ENCODE results near the gene GREB1L.

GRCh38 chr18:21293479-21293878, 51.4 kb downstream of the GREB1L start:
- TF ChIP-seq, protein P1, sequence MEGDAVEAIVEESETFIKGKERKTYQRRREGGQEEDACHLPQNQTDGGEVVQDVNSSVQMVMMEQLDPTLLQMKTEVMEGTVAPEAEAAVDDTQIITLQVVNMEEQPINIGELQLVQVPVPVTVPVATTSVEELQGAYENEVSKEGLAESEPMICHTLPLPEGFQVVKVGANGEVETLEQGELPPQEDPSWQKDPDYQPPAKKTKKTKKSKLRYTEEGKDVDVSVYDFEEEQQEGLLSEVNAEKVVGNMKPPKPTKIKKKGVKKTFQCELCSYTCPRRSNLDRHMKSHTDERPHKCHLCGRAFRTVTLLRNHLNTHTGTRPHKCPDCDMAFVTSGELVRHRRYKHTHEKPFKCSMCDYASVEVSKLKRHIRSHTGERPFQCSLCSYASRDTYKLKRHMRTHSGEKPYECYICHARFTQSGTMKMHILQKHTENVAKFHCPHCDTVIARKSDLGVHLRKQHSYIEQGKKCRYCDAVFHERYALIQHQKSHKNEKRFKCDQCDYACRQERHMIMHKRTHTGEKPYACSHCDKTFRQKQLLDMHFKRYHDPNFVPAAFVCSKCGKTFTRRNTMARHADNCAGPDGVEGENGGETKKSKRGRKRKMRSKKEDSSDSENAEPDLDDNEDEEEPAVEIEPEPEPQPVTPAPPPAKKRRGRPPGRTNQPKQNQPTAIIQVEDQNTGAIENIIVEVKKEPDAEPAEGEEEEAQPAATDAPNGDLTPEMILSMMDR (IDR thresholded peaks at IDR 0.05; ENCODE audit: low read length), result no peak
- TF ChIP-seq EZH2 (IDR thresholded peaks at IDR 0.05; ENCODE audit: borderline replicate concordance, low read length), result no peak
